Measurements from ENCODE around the gene ZBTB7A.

ZBTB7A gene

DNA sequence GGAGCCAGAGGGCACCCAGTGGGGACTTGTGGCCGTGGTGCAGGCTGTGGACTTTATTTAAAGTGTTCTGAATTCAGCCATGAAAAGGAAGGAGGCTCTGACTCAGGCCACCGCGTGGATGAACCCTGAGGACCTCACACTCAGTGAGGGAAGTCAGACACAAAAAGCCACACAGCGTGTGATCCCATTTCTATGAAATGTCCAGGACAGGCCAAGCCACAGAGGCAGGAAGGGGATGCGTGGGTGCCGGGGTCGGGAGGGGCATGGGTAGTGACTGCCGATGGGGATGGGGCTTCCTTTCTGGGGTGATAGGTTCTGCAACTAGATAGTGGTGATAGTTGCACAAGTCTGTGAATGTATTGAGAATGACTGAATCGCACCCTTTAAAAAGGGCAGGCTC, 8.7 kb upstream of the ZBTB7A start:
- H3K4me3 ChIP-seq (ENCODE audit: low read length), result no peak overlapping the region
- no peak for DNase-seq (ENCODE audit: low read depth, low spot score)

DNA sequence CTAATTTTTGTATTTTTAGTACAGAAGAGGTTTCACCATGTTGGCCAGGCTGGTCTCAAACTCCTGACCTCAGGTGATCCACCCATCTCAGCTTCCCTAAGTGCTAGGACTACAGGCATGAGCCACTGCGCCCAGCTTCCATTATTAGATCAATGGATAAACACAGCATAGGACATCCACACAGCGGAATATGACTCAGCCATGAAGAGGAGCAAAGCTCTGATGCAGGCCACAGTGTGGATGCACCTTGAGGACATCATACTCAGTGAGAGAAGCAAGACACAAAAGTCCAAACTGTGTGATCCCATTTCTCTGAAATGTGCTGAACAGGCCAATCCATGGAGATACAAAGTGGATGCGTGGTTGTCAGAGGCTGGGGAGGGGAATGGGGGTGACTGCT, 4.9 kb upstream of the ZBTB7A start:
- no peak overlapping the region for H3K4me3 ChIP-seq (ENCODE audit: low read length)
- DNase-seq (ENCODE audit: low read depth, low spot score), result no peak

DNA sequence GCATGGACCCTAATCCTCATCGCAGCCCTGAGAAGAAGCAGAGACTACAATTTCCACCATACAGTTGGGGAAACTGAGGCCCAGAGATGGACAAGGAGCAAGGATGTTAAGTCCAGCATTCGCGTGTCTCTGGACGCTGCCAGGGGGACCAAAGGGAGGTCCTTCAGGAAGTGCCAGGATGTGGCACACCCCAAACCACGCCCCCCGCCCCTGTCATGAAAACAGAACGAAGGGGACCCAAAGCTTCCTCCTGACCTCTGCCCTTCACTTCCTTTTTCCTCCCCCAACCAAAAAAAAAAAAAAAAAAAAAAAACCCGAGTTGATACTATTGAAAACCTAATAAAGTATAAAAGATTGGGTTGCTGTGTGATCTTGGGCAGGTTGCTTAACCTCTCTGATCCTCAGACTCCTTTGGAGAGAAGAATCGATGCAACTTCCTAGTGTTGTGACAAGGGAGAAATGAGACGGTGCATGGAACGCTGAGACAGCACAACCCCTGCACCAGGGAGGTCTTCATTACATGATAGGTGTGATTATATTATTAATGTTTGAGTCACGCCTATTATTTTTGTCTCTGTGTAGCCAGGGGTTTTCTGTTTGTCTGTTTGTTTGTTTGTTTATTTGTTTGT, 2.7 kb upstream of the ZBTB7A start:
- H3K4me3 ChIP-seq (ENCODE audit: low read length), result peak overlapping the region; percentile 5
- DNase-seq (ENCODE audit: low read depth, low spot score), result peak; percentile 58

DNA sequence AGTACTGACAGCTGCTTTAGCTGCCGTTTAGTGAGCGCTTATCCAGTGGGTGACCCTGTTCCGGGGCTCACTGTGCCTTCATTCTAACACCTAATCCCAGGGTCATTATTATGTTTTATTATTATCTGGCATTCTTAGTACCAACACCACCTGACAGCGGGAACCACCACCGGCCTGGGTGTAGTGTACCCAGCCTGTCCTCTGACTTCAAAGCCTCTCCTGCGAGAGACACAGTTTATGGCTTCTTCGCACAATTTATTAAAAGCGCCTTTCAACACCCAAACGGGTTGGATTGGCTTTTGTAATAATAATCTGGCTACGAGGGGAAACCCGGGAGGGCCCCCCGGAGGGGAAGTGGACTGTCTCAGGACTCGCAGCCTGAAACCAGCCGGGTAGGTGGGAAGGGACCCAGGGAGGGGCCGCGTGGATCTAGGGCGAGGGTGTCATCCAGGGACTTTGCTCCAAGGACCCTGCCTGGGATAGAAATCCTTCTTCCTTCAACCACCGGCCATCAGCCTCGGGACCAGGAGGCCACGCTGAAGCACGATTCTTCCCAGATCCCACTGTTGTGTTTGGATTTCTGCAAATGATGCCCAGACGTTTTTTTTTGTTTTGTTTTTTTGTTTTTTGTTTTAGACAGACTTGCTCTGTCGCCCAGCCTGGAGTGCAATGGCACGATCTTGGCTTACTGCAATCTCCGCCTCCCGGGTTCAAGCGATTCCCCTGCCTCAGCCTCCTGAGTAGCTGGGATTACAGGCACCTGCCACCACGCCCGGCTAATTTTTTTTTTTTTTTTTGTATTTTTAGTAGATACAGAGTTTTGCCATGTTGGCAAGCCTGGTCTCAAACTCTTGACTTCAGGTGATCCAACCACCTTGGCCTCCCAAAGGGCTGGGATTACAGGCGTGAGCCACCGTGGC, 1.6 kb upstream of the ZBTB7A start:
- H3K4me3 ChIP-seq (ENCODE audit: low read length), result peak overlapping the region; percentile 69
- DNase-seq (ENCODE audit: low read depth, low spot score), result no peak

DNA sequence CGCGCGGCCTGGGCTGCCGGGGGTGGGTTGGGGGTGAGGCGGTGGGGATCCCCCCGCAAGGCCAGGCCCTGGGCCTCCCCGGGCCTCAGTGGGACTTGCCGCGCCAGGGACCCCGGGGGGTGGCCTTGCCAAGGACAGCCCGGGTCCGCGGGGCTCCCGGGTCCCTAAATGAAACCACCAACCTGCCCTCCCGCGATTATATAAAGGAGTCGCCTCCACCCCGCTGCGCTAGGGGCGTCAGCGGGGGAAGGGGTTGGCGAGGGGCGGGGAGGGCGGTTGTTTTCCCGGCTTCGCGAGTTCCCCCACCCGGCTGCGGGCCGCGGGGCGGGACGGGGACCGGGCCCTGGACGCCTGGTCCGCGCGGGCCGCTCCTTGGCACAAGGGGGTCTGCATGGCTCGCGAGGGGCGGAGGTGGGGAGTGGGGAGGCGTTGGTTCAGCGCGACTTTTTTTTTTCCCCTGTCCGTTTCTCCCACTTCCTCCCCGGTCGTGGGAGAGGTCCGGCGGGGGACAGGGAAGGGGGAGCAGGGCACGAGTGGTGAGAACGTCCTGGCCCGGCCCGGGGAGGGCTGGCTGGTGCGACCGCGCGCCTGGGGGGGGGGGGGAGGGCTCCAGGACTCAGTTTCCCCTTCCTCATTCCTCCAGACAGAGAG, 822 bp upstream of the ZBTB7A start:
- peak overlapping the region; percentile 69 for H3K4me3 ChIP-seq (ENCODE audit: low read length)
- DNase-seq (ENCODE audit: low read depth, low spot score), result peak; percentile 42

DNA sequence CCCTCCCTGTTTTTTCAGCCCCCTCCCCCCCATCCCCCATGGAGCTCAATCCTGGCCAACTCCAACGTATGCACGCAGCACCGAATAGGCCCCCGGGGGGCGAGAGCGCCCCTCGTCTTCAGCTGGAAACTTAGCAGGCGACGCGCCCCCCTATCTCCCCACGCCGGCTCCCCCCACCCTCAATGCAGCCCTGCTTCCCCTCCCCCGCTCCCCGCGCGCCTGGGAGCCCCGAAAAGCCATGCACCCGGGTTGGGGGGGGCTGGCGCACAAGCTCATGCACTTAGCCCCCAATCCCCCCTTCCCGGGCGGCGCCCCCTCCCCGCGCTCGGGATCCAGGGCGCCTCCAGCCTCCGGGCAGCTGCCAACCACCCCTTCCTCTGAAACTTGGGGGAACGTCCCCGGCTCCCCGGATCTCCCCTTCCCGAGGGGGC, 508 bp downstream of the ZBTB7A start:
- H3K4me3 ChIP-seq (ENCODE audit: low read length), result peak overlapping the region; percentile 69
- DNase-seq (ENCODE audit: low read depth, low spot score), result no peak

DNA sequence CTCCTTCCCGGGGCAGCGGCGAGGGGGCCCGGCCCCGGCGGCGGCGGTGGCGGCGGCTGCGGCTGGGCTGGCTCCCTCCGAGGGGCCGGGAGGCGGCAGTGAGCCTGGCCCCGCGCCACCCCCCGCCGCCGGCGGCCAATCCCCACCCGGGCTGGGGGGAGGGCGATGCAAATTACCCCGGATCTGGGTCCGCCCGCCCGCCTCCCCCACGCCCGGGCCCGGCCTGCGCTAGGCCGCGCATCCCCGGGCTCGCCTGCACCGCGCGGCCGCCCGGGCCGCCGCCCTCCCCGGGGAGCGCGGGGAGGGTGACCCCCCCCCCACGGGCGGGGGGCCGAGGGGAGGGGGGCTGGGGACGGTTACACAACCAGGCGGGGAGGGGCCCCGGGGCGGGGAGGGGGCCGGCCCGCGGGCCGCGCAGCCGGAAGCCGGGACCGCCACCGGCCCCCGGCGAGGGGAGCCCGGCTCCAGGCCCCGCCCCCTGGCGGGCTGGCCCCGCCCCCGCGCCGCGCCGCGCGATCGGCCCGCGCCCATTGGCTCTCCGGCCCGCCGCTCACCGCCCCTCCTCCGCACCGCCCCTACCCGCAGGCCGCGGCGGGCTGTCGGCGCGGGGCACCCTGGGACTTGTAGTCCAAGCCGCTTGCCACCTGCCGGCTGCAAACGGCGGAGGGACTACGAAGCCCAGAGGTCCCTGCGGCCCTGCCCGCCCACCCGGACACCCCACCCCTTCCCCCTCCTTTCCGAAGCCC, 1.1 kb downstream of the ZBTB7A start:
- H3K4me3 ChIP-seq (ENCODE audit: low read length), result peak overlapping the region; percentile 69
- peak; percentile 97 for DNase-seq (ENCODE audit: low read depth, low spot score)

DNA sequence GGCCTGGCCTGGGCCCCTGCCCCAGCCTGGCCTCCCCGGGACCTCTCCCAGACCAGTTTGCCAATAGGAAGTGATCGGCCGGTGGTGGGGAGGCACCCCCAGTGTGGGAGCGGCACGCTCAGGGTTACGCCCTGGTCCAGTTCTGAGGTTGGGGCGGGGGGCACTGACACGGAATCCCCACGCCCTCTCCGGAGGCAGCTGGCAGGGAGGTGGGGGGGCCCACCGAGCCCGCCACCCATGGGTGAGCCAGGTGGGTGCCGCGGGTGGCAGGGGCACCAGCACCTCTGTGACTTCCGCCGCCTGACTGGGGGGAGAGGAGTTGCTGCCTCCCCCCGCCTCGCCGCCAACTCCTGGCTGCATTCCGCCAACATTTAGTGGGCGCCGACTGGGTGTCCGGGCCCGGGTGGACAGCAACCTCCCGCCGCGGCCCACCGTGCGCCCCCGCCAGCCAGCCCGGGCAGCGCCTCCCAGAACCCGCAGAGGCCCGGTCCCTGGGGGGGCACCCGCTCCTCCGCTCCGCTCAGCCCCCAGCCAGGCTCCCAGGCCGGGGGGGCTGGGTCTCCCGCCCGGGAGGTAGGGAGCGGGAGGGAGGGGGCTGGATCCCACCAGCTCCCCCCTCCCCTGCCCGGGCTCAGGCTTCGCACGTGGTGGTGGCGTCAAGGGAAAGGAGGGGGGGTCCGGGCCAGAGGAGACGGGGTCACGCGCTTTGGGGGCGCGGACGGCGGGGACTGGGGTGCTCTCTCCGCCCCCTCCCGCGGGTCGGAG, 2.0 kb downstream of the ZBTB7A start:
- peak overlapping the region; percentile 61 for H3K4me3 ChIP-seq (ENCODE audit: low read length)
- no peak for DNase-seq (ENCODE audit: low read depth, low spot score)

DNA sequence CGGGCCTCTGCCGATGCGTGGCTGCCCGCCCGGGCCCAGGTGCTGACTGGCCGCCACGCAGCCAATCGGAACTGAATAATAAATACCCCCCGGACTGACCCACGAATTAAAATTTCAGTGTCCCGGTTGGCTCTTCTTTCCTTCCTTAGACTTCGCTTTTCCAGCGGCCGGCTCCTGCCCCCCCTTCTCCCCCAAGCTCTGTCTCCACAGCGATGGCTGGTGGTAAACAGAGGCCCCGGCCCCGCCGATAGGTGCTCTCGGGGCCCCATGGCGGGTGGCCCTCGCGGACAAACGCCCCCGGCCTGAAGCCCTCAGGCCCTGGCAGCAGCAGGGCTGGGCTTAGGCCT, 2.6 kb downstream of the ZBTB7A start:
- H3K4me3 ChIP-seq (ENCODE audit: low read length), result peak overlapping the region; percentile 61
- DNase-seq (ENCODE audit: low read depth, low spot score), result no peak

DNA sequence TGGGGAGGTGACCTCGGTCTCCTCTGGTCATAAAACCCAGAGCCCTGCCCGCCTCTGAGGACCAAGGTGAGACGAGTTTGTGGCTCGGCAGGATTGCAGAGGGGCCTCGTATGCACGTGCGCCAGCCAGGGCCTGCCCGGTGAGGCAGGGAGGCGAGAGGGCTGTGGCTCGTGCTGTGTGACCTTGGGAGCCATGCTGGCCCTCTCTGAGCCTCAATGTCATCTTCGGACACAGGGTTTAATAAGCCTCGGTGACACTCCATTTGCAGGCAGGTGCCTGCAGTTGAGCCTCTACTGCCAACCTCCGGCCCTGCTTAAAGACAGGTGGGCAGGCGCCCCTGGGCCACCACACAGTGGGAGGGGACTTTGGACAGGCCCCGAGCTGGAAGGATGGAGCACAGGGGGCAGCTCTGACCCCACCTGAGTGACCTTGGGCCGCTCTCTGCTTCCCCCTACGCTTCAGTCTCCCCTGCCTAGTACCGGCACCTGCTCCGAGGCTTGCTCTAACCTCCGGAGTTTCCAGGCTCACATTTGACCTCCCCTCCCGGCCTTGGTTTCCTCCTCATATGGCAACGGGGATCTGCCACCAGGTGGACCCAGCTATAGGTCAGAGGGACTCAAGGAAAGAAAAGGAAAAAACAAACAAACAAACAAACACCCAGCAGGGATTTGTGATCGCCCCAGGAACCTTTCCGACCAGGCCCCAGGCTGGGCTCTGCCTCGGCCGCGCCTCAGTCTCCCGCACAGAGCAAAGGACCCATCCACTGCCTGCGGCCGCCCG, 3.1 kb downstream of the ZBTB7A start:
- DNase-seq (ENCODE audit: low read depth, low spot score), result no peak
- no peak overlapping the region for H3K4me3 ChIP-seq (ENCODE audit: low read length)

DNA sequence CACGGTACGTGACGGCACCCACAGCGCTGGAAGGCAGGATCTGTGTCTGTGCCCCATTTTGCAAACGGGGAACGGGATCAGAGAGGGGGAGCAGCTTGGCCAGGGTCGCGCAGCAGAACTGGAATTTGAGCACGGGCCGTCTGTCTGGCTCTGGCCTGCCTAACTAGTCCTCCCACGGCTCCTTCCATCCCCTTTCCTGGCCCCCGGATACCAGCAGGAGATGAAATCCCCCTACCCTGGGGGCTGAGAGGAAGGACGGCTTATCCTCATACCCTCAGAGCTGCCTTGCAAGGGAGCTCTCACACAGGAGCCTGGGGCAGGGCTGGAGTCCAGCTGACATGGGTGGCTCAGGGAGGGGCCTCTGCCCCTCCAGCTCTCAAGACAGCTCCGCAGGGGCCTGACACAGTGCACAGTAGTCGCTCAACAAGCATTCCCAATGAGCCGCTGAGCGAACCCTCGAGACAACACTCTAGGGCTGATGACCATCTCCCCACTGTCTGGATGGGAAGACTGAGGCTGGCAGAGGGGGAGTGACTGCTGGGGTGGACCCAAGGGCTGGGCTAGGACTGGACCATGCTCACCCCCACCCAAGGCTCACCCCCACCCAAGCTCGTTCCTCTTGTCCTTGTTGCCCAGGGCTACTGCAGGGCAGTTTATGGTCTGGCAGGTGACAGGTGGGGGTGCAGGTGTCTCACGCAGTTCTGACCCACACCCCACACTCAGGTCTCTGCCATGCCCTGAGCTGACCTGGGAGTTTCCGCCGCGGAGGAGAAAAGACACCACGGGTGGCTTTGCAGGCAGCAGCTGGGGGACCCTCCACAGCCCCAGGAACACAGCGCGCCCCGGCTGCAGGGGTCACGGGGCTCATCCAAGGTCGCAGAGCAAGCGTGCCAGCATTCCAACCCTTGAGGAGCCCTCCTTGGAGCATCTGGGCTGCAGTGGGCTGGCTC, 4.0 kb downstream of the ZBTB7A start:
- no peak overlapping the region for H3K4me3 ChIP-seq (ENCODE audit: low read length)
- no peak for DNase-seq (ENCODE audit: low read depth, low spot score)

DNA sequence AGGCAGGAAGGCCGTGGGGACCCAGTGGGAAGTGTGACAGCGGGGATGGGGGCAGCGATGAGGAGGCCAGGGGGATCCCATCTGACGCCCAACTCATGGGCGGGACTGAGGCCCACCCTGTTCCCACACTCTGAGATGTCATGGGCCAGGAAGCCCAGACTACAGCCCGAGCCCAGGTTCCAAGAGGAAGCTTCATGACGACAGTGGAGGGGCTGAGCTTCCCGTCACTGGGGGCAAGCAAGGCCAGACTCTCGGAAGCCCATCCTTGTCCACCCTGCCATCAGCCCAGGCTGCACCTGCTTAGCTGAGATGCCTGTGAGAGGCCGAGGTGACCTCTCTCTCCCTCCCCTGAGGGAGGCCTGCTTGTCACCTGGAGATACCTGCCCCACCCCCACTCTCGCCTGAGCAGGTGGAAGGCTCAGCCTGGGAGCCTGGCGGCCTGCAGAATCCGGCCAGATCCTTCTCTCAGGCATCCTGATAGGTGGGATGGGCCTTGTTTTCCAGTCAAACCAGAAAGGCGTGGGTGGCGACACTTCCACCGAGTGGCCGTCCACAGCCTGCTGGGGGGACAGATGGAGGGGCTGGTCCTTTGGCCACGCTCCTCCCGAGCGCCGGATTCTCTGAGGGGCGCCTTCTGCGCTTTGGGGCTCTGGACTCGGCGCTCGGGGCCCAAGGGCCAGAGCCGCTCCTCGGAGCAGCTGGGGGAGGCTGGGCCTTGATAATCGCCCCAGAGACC, 4.8 kb downstream of the ZBTB7A start:
- no peak overlapping the region for H3K4me3 ChIP-seq (ENCODE audit: low read length)
- DNase-seq (ENCODE audit: low read depth, low spot score), result no peak

DNA sequence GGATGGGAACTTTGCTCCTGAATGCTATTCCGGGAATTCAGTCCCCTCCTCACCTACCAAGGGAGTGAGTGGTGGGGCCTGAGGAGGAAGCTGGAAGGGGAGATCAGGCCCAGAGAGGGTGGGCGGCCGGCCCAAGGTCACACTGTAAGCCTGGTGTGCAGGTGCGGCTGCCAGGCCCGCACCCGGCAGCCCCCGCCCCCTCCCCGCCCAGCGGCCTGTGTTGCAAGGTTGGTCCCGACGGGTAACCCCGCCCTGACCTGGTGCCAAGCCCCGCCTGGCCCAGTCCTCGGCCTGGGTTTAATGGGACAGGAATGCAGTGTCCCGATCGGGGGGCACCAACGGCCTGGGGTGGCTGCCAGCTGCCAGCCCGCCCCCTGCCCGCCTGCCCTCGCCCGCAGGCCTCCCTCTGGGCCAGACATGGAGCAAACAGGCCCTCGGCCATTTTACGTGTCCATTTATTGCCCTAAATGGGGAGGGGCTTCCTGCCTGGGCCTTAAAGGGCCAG, 5.5 kb downstream of the ZBTB7A start:
- H3K4me3 ChIP-seq (ENCODE audit: low read length), result no peak overlapping the region
- no peak for DNase-seq (ENCODE audit: low read depth, low spot score)

DNA sequence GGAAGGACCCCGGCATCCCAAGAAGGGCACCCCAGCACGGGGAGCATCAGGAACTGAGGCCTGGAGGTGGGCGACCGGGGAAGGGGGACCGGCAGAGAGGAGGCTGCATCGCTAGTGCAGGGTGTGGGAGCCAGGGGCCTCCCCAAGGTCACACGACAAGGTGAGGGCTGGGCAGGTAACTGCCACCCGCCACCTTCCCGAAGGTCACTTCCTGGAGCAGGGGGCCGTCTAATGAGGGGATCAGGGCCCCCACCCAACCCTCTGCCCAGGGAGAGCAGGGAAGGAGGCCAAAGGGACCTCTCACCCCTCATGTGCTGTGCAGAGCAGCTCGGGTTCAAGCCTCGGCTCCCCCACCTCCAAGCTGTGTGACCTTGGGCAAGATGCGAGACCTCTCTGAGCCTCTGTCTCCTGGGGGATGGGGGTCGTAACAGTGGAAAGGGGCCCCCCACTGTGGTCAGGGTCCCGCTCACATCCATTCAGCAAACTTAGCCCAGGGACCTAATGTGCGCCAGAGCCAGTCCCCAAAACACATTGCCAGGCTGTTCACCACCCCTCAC, 6.0 kb downstream of the ZBTB7A start:
- no peak for DNase-seq (ENCODE audit: low read depth, low spot score)
- no peak overlapping the region for H3K4me3 ChIP-seq (ENCODE audit: low read length)

DNA sequence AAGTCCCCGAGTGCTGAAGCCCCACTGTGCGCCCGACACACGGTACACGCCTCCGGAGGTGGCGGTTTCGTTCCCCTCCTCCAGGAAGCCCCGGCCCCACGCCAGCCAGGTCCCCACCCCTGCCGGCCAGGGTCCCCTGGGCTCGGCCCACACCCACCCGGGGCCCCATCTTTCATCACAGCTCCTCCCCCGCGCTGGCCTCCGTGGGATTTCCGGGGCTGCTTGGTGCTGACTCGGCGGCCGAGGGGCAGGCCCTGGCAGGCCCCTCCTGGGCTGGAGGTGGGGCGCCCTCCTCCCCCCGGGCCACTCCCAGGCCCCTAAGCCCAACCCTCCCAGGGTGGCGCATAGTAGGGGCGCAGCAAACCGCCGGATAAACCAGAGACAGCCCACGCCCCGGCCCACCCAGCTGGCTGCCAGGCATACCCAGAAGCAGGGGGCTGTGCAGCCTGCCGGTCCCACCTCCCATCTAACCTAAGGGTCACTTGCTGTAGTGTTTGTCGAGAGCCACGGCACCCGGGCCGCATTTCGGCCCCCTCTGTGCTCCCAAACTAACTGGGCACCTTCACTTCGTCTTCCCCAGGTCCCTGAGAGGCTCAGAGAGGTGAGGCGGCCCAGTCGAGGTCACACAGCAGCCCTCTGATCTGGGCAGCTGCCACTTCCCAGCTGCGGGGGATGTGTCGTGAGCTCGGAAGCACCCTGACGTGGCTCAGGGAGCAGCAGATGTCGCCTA, 6.6 kb downstream of the ZBTB7A start:
- no peak for DNase-seq (ENCODE audit: low read depth, low spot score)
- no peak overlapping the region for H3K4me3 ChIP-seq (ENCODE audit: low read length)

Measured in Jurkat, Clone E6-1 (cell line).